Transverse colon (tissue), 4 donors: ENCODE results near the gene SYNE2. TPM values are rescaled to one million over a fixed set of nuclear protein-coding genes. Genes with fewer than 3 reads are reported as not detected.

ENCODE experiments used
- DNase-seq: peaks from one replicate; pipeline ENCODE4 v3.0.0-alpha.2; 2019
- H3K27ac ChIP-seq, 4 donors: fragments of 200-600 bp; sonication (generic); 2 replicates each; pipeline ENCODE4 v1.5.1; 2016 to 2018; ENCODE audit warnings: inconsistent platforms in 4 of 4
- H3K27me3 ChIP-seq: fragments of 200-600 bp; sonication (generic); 2 replicates; pipeline ENCODE4 v1.5.1; 2017; ENCODE audit warnings: inconsistent platforms
- H3K36me3 ChIP-seq, 4 donors: fragments of 200-600 bp; sonication (generic); 2 replicates each; pipeline ENCODE4 v1.5.1; 2017 to 2019; ENCODE audit warnings: inconsistent platforms in 4 of 4
- H3K4me1 ChIP-seq, 4 donors: fragments of 200-600 bp; sonication (generic); 2 replicates each; pipeline ENCODE4 v1.5.1; 2017 to 2020; ENCODE audit warnings: inconsistent platforms in 4 of 4
- H3K4me3 ChIP-seq, 4 donors: fragments of 200-600 bp; sonication (generic); 1 replicate in 1 of 4; 2 replicates in 3 of 4; pipeline versions ENCODE4 v1.5.1 to v1.6.1; 2017 to 2019; ENCODE audit warnings: inconsistent platforms in 4 of 4
- H3K9me3 ChIP-seq, 2 donors: fragments of 200-600 bp; sonication (generic); 2 replicates each; pipeline ENCODE4 v1.5.1; 2017 to 2019; ENCODE audit warnings: inconsistent platforms in 2 of 2
- CTCF ChIP-seq, 5 experiments: fragments of 200-600 bp in 3 of 5; fragments of 450-650 bp in 2 of 5; sonication (generic) in 3 of 5; IDR thresholded peaks; 1 replicate in 2 of 5; 2 replicates in 3 of 5; pipeline ENCODE4 v1.5.1; 2016 to 2017; ENCODE audit warnings: antibody characterized with exemption in 5 of 5, inconsistent platforms in 3 of 5, mild to moderate bottlenecking in 2 of 5, moderate library complexity in 1 of 5
- EP300 ChIP-seq: sonication (generic); formaldehyde crosslinking; IDR thresholded peaks from one replicate; pipeline ENCODE4 v1.6.1; 2017; ENCODE audit warnings: antibody characterized with exemption, low read depth
- POLR2A ChIP-seq: fragments of 450-650 bp; IDR thresholded peaks from one replicate; pipeline ENCODE4 v1.6.1; 2016; ENCODE audit warnings: antibody characterized with exemption, mild to moderate bottlenecking, moderate library complexity
- POLR2AphosphoS5 ChIP-seq, 3 donors: sonication (generic); formaldehyde crosslinking; IDR thresholded peaks; one replicate each; pipeline ENCODE4 v1.6.1; 2016; ENCODE audit warnings: antibody characterized with exemption in 3 of 3
- WGBS, 2 donors: methylation state at CpG; one replicate each; pipeline ENCODE4 v1.1.5; 2018; ENCODE audit warnings: low coverage in 1 of 2; 5-methylcytosine and 5-hydroxymethylcytosine counted together
- in situ Hi-C, 4 donors: fragments of 200-750 bp; cut with MboI; loops; one replicate each; pipeline versions ENCODE4 v1.15.0 to v1.15.1; 2017; ENCODE audit warnings: low sequenced_read_pairs in 3 of 4, low pct_ligation_motif_present in 1 of 4, low pct_unique_long_range_greater_than_20kb in 1 of 4
- intact Hi-C: fragments of 100-400 bp; cut with DNase I; formaldehyde crosslinking; loops from one replicate; pipeline ENCODE4 v1.15.1; 2023; ENCODE audit warnings: low total_unique reads
- total RNA-seq, 4 donors: library from RNA; depleted of rRNA; stranded (reverse); fragments of >200 nt; gene quantifications; one replicate each; pipeline ENCODE4 v1.1.0, GENCODE V29; 2016

Gene SYNE2
- total RNA-seq, 4 donors from 2014 or later = 242 to 491 (median 304) TPM

- Histone ChIP-seq H3K27me3 (no peaks in the 10 kb centered on the region), H3K27ac (no peak overlapping the region), H3K4me3 (no peak overlapping the region), H3K9me3 (no peaks in the 10 kb centered on the region), H3K36me3 (no peaks in the 10 kb centered on the region), H3K4me1 (peaks cover 0 to 10% (median 5%) of the 10 kb centered on the region in 4 donors)
- TF ChIP-seq CTCF (IDR thresholded peaks at IDR 0.05) (no peak), POLR2AphosphoS5 (IDR thresholded peaks at IDR 0.05) (no peak), POLR2A (no peak), EP300 (no peak)
- WGBS, 2 donors = 71 to 89% methylated on average over 1 of the region's 1 CpG
- intact Hi-C loops (no loop called here), in situ Hi-C loops (no loop called here)
- DNase-seq = no peak
These were observed 59.5 kb downstream of the SYNE2 start for GRCh38 chr14:63912286-63912685.

DNA sequence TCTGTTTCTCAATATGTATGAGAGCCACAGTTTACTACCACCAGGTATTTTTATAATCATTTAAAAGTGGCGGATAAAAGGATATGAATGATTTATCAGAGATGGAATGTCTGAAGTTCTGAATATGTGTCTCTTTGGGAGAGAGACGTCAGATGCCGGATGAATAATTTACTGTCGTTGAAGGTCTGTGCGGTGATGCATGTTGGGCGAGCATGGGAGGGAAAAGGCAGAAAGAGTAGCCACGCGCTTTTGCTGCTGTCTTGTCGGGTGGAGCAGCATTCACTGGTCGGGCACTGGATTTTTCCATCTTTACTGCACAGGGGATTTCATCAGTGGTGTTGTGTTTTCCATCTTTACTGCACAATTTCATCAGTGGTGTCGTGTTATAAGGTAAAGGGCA lies 65.6 kb downstream of the SYNE2 start:
- TF ChIP-seq EP300 = no peak
- TF ChIP-seq CTCF (IDR thresholded peaks at IDR 0.05) = no peak
- no peak for TF ChIP-seq POLR2AphosphoS5 (IDR thresholded peaks at IDR 0.05)
- no peak for TF ChIP-seq POLR2A
- Histone ChIP-seq H3K36me3 (no peaks in the 10 kb centered on the region), H3K4me3 (no peak overlapping the region), H3K27ac (no peak overlapping the region), H3K9me3 (no peaks in the 10 kb centered on the region), H3K27me3 (no peaks in the 10 kb centered on the region), H3K4me1 (peaks cover 3 to 11% (median 7%) of the 10 kb centered on the region in 4 donors)
- intact Hi-C loops = no loop called here
- in situ Hi-C loops = no loop called here
- DNase-seq = no peak
- WGBS, 2 donors = 91% methylated on average over 10 to 11 of the region's 11 CpGs

DNA sequence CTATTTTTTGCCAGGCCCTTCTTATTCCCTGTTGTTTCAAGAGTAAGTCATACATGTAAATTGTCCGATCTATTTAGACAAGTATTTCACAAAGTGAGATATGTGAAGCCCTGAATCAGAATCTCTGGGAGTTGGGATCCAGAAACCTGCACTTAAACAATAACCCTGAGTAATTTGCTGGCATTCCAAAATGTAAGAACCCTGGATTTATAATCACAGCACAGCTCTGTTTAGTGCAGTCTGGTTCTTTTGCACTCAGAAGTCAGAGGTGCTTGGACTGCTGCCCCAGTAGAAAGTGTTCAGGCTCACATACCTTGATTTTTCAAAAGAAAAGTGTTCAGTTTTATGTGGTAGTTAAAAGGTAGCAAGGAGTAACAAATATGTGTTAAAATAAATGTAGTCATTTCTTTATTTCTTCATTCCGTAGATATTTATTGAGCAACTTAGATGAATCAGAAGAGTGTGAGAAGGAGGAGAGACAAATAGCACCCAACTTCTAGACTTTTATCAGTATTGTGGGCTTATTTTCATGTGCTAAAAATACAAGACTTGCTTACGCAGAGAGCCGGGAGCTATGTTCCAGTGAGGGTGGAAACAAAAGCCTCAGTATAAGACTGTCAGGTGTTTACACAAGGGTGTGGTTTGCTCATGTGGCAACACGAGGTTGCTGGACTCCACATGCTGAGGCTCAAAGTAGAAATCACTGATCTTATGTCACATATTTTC lies 70.1 kb downstream of the SYNE2 start:
- Histone ChIP-seq H3K9me3 (no peaks in the 10 kb centered on the region), H3K27me3 (no peaks in the 10 kb centered on the region), H3K27ac (peak overlapping the region; percentile 63 to 73 (median 70)), H3K4me3 (no peak overlapping the region), H3K4me1 (peaks cover 3 to 17% (median 10%) of the 10 kb centered on the region in 4 donors), H3K36me3 (no peaks in the 10 kb centered on the region)
- DNase-seq = peak; percentile 62
- WGBS, 2 donors = 39 to 40% methylated on average over 5 of the region's 5 CpGs
- in situ Hi-C loops (no loop called here), intact Hi-C loops (no loop called here)
- peak in 2 of 3 donors; percentile 39 to 60 for TF ChIP-seq POLR2AphosphoS5 (IDR thresholded peaks at IDR 0.05)
- no peak for TF ChIP-seq EP300
- TF ChIP-seq CTCF (IDR thresholded peaks at IDR 0.05) = no peak
- TF ChIP-seq POLR2A = peak; percentile 22

- no peak for DNase-seq
- Histone ChIP-seq H3K27ac (peak overlapping the region; percentile 63 to 73 (median 70)), H3K27me3 (no peaks in the 10 kb centered on the region), H3K4me3 (no peak overlapping the region), H3K4me1 (peaks cover 3 to 17% (median 10%) of the 10 kb centered on the region in 4 donors), H3K9me3 (no peaks in the 10 kb centered on the region), H3K36me3 (no peaks in the 10 kb centered on the region)
- intact Hi-C loops (no loop called here), in situ Hi-C loops (no loop called here)
- TF ChIP-seq POLR2A (no peak), CTCF (IDR thresholded peaks at IDR 0.05) (no peak), POLR2AphosphoS5 (IDR thresholded peaks at IDR 0.05) (no peak), EP300 (no peak)
These were observed 70.6 kb downstream of the SYNE2 start for GRCh38 chr14:63923422-63923752.
